Measurements from ENCODE around the gene ANAPC4.
A peak's percentile ranks its signal among the peaks of the same experiment; 100 is the strongest.
"Not testable (repeated sequence)": the region's sequence is repeated elsewhere in the genome, so short reads cannot be mapped to it uniquely, and the experiment has no call there.

Gene ANAPC4

GRCh38 chr4:25376754-25377571, at the start of gene ANAPC4:
Gene ANAPC4, plus strand, starts transcription at chr4:25377263. Its CDS starts 165 bp downstream, at chr4:25377428.
- peak; percentile 99 to 100 for DNase-seq (ENCODE audit: low read depth in 2 of 2)

- DNase-seq (ENCODE audit: low read depth in 2 of 2) = not testable (repeated sequence)
These were observed 48.6 kb upstream of the ANAPC4 start for GRCh38 chr4:25328463-25328862.

GRCh38 chr4:25330335-25330734, 46.7 kb upstream of the ANAPC4 start:
- no peak for DNase-seq (ENCODE audit: low read depth in 2 of 2)

GRCh38 chr4:25330905-25331808, 45.9 kb upstream of the ANAPC4 start:
- no peak for DNase-seq (ENCODE audit: low read depth in 2 of 2)

DNA sequence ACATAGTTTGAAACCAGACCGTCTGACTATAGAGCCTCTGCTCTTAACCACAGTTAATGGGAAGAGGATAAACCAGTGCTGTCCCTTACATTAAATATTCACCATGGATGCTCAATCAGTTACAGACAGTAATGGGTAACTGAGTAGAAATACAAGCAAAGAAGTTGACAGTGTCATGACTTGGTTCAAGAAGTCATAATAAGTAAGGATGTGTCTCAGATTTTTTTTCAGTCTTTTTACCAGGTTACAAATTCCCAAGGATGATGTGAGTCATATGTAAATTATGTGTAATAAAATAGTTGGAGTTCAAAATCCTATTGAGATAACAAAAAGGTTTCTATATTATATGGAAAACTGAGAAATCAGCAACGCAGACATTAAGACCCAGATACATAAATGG, 33.4 kb upstream of the ANAPC4 start:
- no peak for DNase-seq (ENCODE audit: low read depth in 2 of 2)

GRCh38 chr4:25345744-25346143, 31.3 kb upstream of the ANAPC4 start:
- DNase-seq (ENCODE audit: low read depth in 2 of 2) = no peak

- DNase-seq (ENCODE audit: low read depth in 2 of 2) = no peak
These were observed 30.1 kb upstream of the ANAPC4 start for GRCh38 chr4:25346913-25347312.

GRCh38 chr4:25347473-25347872, 29.6 kb upstream of the ANAPC4 start:
- no peak for DNase-seq (ENCODE audit: low read depth in 2 of 2)

- DNase-seq (ENCODE audit: low read depth in 2 of 2) = no peak
These were observed 29.1 kb upstream of the ANAPC4 start for GRCh38 chr4:25347971-25348370.

- no peak for DNase-seq (ENCODE audit: low read depth in 2 of 2)
These were observed 26.5 kb upstream of the ANAPC4 start for GRCh38 chr4:25350561-25350960.

GRCh38 chr4:25351777-25352416, 25.2 kb upstream of the ANAPC4 start:
- no peak for DNase-seq (ENCODE audit: low read depth in 2 of 2)

GRCh38 chr4:25356068-25356467, 21.0 kb upstream of the ANAPC4 start:
- no peak for DNase-seq (ENCODE audit: low read depth in 2 of 2)

GRCh38 chr4:25358515-25359275, 18.4 kb upstream of the ANAPC4 start:
- DNase-seq (ENCODE audit: low read depth in 2 of 2) = no peak

DNA sequence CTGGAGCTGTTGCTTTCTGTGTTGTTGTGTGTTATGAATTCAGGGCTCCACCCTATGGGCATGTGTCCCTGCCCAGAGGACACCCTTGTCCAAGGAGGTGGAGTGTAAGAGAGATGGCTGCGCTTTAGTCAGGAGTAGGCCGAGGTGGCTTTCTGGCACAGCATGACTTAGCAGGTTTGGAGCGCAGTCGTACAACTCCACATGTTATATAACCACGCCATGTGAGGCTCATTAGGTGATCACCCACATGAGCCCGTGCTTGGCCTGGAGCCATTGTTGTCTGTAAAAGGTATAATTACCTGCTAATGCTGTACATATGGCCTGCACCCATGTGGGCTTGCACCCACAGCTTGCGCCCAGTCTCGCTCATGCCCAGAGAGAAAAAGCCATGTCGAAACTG, 15.8 kb upstream of the ANAPC4 start:
- DNase-seq (ENCODE audit: low read depth in 2 of 2) = no peak

- DNase-seq (ENCODE audit: low read depth in 2 of 2) = no peak
These were observed 9.9 kb upstream of the ANAPC4 start for GRCh38 chr4:25367004-25367621.

DNA sequence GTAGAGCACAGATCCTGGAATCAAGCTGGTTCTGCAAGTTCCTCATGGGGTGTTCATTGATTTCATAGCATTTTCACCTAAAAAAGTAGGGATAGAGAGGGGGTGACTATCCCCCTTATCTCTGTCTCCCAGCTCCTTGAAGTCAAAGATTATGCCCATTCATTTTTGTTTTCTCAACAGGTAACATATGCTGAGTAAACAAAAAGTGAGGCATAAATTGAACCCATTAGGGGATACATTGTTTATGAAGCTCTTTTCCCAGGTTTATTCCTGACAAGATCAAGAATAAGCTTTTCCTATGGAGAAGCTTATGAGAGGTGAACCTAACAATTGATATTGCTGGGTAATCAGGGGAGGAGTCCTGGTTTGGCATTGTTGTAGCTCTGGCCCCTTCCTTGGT, 9.2 kb upstream of the ANAPC4 start:
- no peak for DNase-seq (ENCODE audit: low read depth in 2 of 2)

GRCh38 chr4:25368315-25368714, 8.7 kb upstream of the ANAPC4 start:
- DNase-seq (ENCODE audit: low read depth in 2 of 2) = no peak

- no peak for DNase-seq (ENCODE audit: low read depth in 2 of 2)
These were observed 6.8 kb upstream of the ANAPC4 start for GRCh38 chr4:25370242-25370641.

DNA sequence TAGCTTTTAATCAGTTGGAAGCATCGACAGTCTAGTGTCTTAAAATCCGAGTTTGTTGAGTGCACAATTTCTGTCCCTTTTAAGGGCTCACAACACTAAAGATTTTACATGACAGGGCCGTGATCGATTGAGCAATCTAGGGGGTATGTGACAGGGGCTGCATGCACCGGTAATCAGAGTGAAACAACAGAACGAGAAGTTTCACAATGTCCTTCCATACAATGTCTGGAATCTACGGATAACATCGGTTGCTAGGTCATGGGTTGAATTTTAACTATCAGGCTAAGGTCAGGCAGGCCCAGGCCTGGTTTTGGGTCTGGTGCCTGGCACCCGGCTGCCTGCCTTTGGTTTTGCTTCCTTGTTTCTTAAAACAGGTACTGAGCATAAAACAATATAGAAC, 4.5 kb upstream of the ANAPC4 start:
- not testable (repeated sequence) for DNase-seq (ENCODE audit: low read depth in 2 of 2)

DNA sequence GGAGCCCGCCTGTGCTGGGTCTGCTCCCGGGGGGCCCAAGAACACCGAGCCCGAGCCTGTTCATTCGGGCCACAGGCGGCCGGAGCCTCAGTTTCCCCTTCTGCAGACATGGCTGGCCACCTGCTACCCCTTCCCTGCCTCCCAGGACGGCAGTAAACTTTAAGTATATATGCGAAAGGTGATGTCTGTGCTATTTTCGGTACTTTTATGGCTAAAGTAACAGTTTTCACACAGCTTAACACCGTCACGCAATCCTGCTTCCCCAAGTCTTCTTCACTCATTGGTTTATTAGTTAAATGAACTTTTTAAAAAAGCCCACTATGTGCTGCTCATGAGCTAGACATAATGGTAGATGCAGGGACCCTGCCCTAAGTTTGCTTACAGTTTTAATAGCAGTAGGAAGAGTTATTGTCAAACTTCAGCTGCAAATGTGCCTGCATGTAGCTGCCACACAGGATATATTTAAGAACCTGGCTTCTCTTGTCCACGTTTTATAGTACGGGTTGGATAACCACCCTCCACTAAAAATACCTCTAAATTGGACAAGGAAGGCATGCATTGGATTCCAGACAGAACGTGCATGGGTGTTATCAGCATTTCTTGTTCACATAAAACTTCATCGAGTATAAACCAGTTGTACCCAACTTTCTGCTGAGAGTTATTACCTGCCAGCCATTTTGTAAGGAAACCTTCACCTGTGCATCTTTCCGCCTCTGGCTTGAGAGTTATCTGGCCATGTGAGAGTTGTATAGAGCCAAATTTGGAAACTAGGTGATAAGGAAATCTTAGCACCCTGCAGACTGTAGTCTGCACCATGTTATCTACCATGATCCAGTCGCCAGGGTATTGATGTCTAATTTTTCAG, 741 bp downstream of the ANAPC4 start:
- DNase-seq (ENCODE audit: low read depth in 2 of 2) = no peak
